ENCODE measurements around the gene SMOC2. TPM values are rescaled to one million over a fixed set of nuclear protein-coding genes. Genes with fewer than 3 reads are reported as not detected.

Gene SMOC2
- polyA plus RNA-seq, 2 of the 4 experiments (the other 2 are of a cell fraction) = not detected

- TF ChIP-seq FOSL2 (IDR thresholded peaks at IDR 0.05) = no peak
- no peak for TF ChIP-seq FOSL2 (CRISPR knock-in tag; IDR thresholded peaks at IDR 0.05)
- TF ChIP-seq EHF (CRISPR knock-in tag; IDR thresholded peaks at IDR 0.05) = no peak
- TF ChIP-seq, protein P1, sequence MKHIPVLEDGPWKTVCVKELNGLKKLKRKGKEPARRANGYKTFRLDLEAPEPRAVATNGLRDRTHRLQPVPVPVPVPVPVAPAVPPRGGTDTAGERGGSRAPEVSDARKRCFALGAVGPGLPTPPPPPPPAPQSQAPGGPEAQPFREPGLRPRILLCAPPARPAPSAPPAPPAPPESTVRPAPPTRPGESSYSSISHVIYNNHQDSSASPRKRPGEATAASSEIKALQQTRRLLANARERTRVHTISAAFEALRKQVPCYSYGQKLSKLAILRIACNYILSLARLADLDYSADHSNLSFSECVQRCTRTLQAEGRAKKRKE (CRISPR knock-in tag; IDR thresholded peaks at IDR 0.05; ENCODE audit: low read depth) = no peak
Measured at GRCh38 chr6:168518867-168519266, 77.9 kb downstream of the SMOC2 start (continued).

DNA sequence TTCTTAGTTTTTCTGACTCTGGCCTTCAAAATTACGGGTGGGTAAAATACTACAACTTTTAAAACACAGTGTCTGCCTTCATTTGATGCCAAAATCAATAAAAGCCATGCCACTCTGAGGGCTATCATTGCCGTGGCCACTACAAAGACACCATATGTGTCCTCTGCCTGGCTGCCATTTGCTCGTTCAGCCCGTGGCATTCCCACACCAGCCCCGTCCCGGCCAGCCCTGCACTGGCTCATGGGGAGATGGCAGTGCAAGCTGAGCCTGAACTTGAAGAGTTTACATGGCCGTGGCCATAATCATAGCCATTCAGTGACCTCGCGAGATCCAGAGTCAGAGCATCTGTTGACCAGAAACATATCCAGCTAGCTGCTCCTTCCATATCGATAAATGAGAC, 79.2 kb downstream of the SMOC2 start:
- ChIA-PET CTCF (no interaction called here), POLR2A (no interaction called here)
- no peak overlapping the region for H3K4me2 ChIP-seq
- no peak for FAIRE-seq
- no peak for DNase-seq (ENCODE audit: low read depth in 1 of 2, low spot score in 1 of 2)
- no peaks in the 10 kb centered on the region for H3K4me1 ChIP-seq
- no peak for TF ChIP-seq PHF8 (IDR thresholded peaks at IDR 0.05; ENCODE audit: borderline replicate concordance, low read depth)
- TF ChIP-seq SREBF2 (IDR thresholded peaks at IDR 0.05) = no peak
- no peak for TF ChIP-seq MYC (IDR thresholded peaks at IDR 0.05; ENCODE audit: borderline replicate concordance, low read length)
- TF ChIP-seq POLR2A (IDR thresholded peaks at IDR 0.05; ENCODE audit: low read length) = no peak
- TF ChIP-seq CHD2 (IDR thresholded peaks at IDR 0.05; ENCODE audit: low read length, partially characterized antibody) = no peak
- TF ChIP-seq FOSB (CRISPR knock-in tag; IDR thresholded peaks at IDR 0.05) = no peak
- TF ChIP-seq NPAS2 (CRISPR knock-in tag; IDR thresholded peaks at IDR 0.05; ENCODE audit: borderline replicate concordance) = no peak
- TF ChIP-seq EHF (CRISPR knock-in tag; IDR thresholded peaks at IDR 0.05) = no peak
- no peak for TF ChIP-seq JUN (IDR thresholded peaks at IDR 0.05)
- TF ChIP-seq JUNB (IDR thresholded peaks at IDR 0.05) = no peak
- TF ChIP-seq HOXB13 (CRISPR knock-in tag; IDR thresholded peaks at IDR 0.05; ENCODE audit: low read depth) = no peak
- no peak for TF ChIP-seq ZNF302 (CRISPR knock-in tag; IDR thresholded peaks at IDR 0.05)
- TF ChIP-seq, protein P2, sequence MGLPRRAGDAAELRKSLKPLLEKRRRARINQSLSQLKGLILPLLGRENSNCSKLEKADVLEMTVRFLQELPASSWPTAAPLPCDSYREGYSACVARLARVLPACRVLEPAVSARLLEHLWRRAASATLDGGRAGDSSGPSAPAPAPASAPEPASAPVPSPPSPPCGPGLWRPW (IDR thresholded peaks at IDR 0.05) = no peak
- TF ChIP-seq NFE2L2 (conservative IDR thresholded peaks at IDR 0.05; ENCODE audit: low read length) = no peak
- TF ChIP-seq RAD21 (conservative IDR thresholded peaks at IDR 0.05 in 1 of 2, IDR thresholded peaks at IDR 0.05 in 1 of 2) = no peak
- no peak for TF ChIP-seq ZSCAN20 (CRISPR knock-in tag; IDR thresholded peaks at IDR 0.05)
- no peak for TF ChIP-seq ZFP36 (IDR thresholded peaks at IDR 0.05; ENCODE audit: borderline replicate concordance, partially characterized antibody)
- TF ChIP-seq REST (IDR thresholded peaks at IDR 0.05) = no peak
- H3K4me3 ChIP-seq = no peak overlapping the region
- H3K9me3 ChIP-seq = no peaks in the 10 kb centered on the region
- 14% methylated on average over 10 of the region's 10 CpGs for WGBS (ENCODE audit: missing lambda C conversion rate)
- ATAC-seq = no peak
- no peak overlapping the region for H3K27ac ChIP-seq

DNA sequence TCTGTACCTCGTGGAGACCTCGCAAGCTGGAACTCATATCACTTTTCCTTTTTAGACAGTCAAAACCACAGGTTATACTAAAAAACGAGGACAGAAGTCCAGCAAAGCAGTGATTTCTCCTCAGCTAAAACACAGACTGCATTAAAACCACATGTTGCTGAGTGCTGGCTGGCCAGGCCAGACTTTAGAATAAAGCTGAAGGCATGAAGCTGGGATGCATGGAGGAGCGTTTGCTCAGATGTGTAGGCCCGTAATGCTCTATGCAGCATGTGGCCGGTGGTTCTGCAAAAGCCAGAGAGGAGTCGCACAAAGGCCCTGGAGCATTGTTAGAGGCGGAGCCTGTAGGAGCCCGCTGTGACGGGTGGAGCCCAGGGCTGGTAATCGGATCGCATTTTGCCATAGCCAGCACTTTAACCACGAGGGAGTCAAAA, 83.6 kb downstream of the SMOC2 start:
- DNase-seq (ENCODE audit: low read depth in 1 of 2, low spot score in 1 of 2) = no peak
- Histone ChIP-seq H3K4me2 (no peak overlapping the region), H3K4me1 (no peaks in the 10 kb centered on the region), H3K9me3 (no peaks in the 10 kb centered on the region), H3K27ac (no peak overlapping the region), H3K4me3 (no peak overlapping the region)
- 63% methylated on average over 13 of the region's 13 CpGs for whole genome bisulfite sequencing (ENCODE audit: missing lambda C conversion rate)
- FAIRE-seq = no peak
- ATAC-seq = no peak
- POLR2A ChIA-PET = no interaction called here
- CTCF ChIA-PET = no interaction called here
- TF ChIP-seq, protein P3, sequence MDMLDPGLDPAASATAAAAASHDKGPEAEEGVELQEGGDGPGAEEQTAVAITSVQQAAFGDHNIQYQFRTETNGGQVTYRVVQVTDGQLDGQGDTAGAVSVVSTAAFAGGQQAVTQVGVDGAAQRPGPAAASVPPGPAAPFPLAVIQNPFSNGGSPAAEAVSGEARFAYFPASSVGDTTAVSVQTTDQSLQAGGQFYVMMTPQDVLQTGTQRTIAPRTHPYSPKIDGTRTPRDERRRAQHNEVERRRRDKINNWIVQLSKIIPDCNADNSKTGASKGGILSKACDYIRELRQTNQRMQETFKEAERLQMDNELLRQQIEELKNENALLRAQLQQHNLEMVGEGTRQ (IDR thresholded peaks at IDR 0.05) = no peak
- TF ChIP-seq KDM1A (IDR thresholded peaks at IDR 0.05; ENCODE audit: low read depth) = no peak
- TF ChIP-seq CHD4 (IDR thresholded peaks at IDR 0.05; ENCODE audit: borderline replicate concordance) = no peak
- no peak for TF ChIP-seq REST (IDR thresholded peaks at IDR 0.05)
- no peak for TF ChIP-seq MYC (IDR thresholded peaks at IDR 0.05; ENCODE audit: borderline replicate concordance, low read length)
- TF ChIP-seq, protein P4, sequence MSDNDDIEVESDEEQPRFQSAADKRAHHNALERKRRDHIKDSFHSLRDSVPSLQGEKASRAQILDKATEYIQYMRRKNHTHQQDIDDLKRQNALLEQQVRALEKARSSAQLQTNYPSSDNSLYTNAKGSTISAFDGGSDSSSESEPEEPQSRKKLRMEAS (IDR thresholded peaks at IDR 0.05) = no peak
- no peak for TF ChIP-seq FOSL2 (IDR thresholded peaks at IDR 0.05)
- TF ChIP-seq FOSL2 (CRISPR knock-in tag; IDR thresholded peaks at IDR 0.05) = no peak
- no peak for TF ChIP-seq HOXB5 (CRISPR knock-in tag; IDR thresholded peaks at IDR 0.05)
- no peak for TF ChIP-seq MAZ (IDR thresholded peaks at IDR 0.05; ENCODE audit: borderline replicate concordance, low read depth, low read length)
- TF ChIP-seq SMC3 (IDR thresholded peaks at IDR 0.05) = no peak
- no peak for TF ChIP-seq HDAC2 (IDR thresholded peaks at IDR 0.05)

All from A549 (cell line).